Fibroblast of skin of back (primary cell): ENCODE measurements around the gene TAS1R1. TPM values are rescaled to one million over a fixed set of nuclear protein-coding genes. Genes with fewer than 3 reads are reported as not detected.
A peak's percentile ranks its signal among the peaks of the same experiment; 100 is the strongest.

Experiments used
- DNase-seq: peaks from one replicate; pipeline ENCODE4 v3.0.0-alpha.2; 2013
- polyA plus RNA-seq, 2 experiments: library from polyadenylated mRNA; unstranded; fragments of 120-200 nt; gene quantifications; one replicate each; pipeline ENCODE4 v1.2.1, GENCODE V29; 2013; ENCODE audit not compliant: insufficient read length in 2 of 2

The TAS1R1 gene
- not detected for polyA plus RNA-seq (2013, experiment 1 of 2; ENCODE audit: insufficient read length)
- not detected for polyA plus RNA-seq (2013, experiment 2 of 2; ENCODE audit: insufficient read length)

GRCh38 chr1:6554907-6555778 is at the start of gene TAS1R1:
Gene TAS1R1 (plus strand): TSS chr1:6555307. CDS start chr1:6555374, 67 bp downstream.
- peak; percentile 21 for DNase-seq

GRCh38 chr1:6505367-6506209 is 49.5 kb upstream of the TAS1R1 start:
- no peak for DNase-seq

DNA sequence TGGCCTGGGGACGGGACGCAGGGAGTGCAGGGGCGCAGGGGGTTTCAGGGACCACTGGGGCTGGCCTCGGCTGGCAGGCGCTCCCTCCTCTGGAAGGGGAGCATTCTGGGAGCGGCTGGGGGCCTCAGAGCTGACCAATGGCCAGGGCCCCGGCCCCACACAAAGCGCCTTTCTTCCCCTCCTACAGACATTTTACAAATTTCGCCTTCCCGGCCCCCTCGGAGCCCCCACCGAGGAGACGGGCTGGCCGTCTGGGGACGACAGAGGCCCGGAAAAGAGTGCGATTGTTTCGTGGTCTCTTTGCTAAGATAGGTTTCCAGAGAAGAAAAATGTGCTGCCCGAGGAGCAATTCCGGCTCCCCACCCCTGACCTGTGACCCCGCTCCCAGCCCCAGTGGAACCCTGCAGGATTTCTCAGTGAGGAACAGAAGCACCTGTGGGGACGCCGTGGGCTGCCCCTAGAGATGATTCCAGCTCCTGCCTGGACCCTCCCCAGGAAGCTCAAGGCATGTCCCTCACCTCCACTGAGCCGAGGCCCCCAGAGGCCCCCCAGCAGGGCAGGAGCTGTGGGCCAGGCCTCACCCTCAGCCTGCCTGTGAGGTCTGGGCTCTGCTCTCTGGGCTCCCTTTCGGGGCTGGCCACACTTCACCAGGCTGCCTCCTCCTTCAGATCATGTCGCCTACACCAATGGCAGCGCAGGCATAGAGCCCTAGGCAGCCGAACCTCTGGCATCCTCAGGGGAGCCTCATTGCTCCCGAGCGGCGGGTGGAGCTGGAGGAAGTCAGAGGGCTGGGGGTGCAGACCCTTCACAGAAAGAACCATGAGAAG is 48.7 kb upstream of the TAS1R1 start:
- no peak for DNase-seq

DNA sequence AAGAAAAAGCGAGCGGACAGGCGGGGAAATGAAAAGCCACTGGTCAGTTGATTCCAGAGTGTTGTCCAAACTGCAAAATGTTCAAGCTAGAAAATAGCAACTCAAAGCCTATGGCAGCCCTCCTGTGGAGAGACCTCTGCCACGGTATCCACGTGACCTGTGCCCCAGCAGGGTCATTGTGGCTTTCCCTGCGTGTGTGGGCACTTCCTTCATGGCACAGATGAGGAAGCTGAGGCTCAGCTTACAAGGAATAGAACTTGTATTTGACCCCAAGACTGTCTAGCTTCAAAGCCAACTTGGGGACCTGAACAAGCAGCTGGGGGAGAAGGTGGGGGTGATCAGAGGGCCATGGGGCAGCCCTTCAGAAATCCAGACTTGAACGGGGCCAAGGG is 48.1 kb upstream of the TAS1R1 start:
- no peak for DNase-seq

GRCh38 chr1:6507461-6507911 is 47.6 kb upstream of the TAS1R1 start:
- no peak for DNase-seq

DNA sequence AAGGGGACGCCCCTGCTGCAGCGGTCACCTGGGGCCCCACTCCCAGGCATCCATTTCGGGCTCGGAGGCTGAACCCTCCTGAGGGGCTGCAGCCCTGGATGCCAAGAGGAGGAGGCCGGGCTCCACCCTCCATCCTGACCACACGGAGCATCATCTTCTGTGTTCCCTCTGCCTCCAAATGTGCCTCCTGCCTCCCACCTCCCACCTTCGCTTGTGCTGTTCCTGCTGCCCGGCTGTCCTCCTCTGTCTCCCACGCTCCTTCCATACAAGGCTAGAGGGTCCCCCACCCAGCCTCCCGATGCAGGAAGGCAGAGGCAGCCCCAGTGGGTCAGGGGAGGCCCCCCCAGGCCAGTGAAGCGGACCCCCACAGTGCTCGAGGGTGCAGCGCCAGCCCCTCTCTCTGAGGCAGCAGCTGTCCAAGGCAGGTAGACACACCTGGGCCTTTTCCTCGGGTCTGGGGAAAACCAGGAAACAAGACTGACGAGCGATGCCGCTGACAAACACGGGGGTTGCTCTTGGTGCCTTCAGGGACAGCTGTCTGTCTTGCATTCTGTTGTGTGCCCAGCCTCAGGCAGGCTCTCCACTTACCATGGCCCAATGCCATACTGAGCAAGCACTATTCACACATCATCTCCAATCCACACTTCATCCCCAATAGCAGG is 46.8 kb upstream of the TAS1R1 start:
- DNase-seq: no peak

- no peak for DNase-seq
Observed at GRCh38 chr1:6508816-6509189, 46.3 kb upstream of the TAS1R1 start.

DNA sequence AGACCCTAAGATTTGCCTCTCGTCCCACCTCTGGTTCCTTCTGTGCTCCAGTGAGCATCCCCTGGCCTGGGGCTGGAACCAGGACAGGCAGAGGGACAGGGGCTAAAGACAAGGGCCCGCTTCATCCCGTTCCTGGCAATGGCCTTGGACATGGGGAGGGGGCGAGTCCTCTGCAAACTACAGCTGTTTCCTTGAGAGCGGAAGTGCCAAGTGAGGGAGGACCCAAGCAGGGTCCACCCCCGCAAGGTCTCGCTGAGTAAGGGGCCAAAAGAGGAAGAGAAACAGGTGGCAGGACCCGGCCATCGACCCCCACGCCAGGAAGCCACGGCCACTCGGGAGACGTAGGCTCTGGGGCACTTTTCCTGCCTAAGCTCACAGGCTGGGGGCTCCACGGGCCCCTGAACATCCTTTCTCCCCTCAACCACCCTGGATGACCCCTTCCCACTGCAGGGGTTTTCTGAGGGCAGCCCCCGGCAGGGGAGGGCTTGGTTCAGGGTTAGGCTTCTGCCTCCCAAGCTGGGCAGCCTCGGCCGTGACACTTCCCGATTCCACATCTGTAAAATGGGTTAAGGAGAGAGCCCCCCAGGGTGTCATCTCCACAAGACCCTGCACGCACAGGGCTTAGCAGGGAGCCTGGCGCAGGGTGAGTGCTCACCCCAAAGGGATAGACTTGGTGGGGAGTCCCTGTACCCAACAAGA is 45.7 kb upstream of the TAS1R1 start:
- no peak for DNase-seq

GRCh38 chr1:6509919-6510291 is 45.2 kb upstream of the TAS1R1 start:
- no peak for DNase-seq

- no peak for DNase-seq
Observed at GRCh38 chr1:6510493-6510892, 44.6 kb upstream of the TAS1R1 start.

DNA sequence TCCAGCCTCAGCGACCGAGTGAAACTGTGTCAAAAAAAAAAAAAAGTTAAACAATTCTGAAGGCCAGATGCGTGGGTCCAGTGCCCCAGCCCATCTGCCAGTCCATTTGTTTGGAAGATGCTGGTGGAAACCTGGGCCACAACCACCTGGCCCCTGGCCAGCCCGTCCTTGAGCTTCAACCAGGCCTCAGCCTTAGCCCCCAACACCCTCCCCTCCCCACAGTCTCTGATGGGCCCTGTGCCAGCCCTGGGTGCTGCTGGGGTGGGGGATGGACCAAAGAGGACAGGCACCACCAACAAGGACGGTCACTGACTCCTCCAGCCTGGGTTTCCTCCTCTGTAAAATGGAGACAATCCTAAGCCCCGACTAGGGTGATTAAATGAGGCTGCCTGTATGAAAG is 44.1 kb upstream of the TAS1R1 start:
- DNase-seq: no peak

GRCh38 chr1:6511561-6512244 is 43.4 kb upstream of the TAS1R1 start:
- no peak for DNase-seq

GRCh38 chr1:6512245-6512907 is 42.7 kb upstream of the TAS1R1 start:
- no peak for DNase-seq

- no peak for DNase-seq
Observed at GRCh38 chr1:6512908-6513280, 42.2 kb upstream of the TAS1R1 start.

- no peak for DNase-seq
Observed at GRCh38 chr1:6513320-6513801, 41.7 kb upstream of the TAS1R1 start.

DNA sequence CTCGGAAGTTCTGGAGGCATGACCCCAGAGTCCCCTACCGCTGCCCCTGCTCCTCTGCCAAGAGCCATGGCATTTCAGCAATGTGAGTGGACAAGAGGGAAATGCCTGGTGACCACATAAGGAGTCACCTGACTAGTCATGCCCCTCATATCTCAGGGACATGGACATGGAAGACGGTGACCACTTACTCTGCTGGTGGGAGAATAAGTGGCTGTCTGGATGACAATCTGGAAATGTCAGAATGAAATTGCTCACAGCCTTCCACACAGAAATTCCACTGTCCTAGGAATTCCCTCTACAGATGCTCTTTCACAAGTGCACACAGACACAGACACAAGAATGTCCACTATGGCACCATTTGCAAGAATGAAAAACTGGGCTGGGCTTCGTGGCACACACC is 39.3 kb upstream of the TAS1R1 start:
- DNase-seq: peak; percentile 59

GRCh38 chr1:6517435-6517851 is 37.7 kb upstream of the TAS1R1 start:
- DNase-seq: peak; percentile 76

GRCh38 chr1:6519491-6519934 is 35.6 kb upstream of the TAS1R1 start:
- DNase-seq: no peak

DNA sequence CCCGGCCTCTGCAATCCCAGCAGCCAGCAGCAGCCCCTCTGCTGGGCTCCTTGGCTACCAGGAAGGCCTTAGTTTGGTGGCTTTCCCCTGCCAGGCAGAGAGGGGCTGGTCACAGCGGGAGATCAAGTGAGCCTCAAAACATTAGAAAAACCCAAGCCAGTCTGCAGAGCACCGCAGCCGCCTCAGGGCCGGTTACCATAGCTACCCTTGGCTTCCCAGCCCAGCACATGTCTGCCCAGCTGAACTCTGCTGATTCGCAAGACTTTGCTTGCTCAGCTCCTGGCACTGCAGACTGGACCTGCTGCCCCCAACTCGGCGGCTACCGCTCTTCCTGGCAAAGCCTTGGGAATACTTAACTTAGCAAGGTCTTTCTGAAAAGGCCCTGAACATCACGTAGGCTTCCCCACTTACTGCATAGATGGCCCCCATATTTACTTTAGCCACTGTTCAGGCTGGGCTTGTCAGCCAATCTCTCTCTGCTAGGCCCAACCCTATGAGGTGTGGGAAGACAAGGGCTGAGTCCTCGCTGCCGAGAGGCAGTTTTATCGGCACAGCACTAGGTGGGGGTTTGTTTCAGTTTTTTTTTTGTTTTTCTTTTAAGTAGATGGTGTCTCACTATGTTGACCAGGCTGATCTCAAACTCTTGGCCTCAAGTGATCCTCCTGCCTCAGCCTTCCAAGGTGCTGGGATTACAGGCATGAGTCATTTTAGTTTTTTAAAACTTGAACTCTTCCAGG is 35.0 kb upstream of the TAS1R1 start:
- DNase-seq: peak; percentile 77
